Heart right ventricle (tissue), 16 donors: ENCODE data around the gene ZCCHC24. TPM values are rescaled to one million over a fixed set of nuclear protein-coding genes. Genes with fewer than 3 reads are reported as not detected.
A peak's percentile ranks its signal among the peaks of the same experiment; 100 is the strongest.

Experiments
- ATAC-seq, 8 donors: fragments of 200-7000 bp; cut with Tn5 transposase; one replicate each; pipeline ENCODE4 v1.9.1; 2020; ENCODE audit warnings: mild to moderate bottlenecking in 8 of 8, moderate library complexity in 8 of 8, moderate number of reproducible peaks in 1 of 8
- DNase-seq, 2 donors: peaks; one replicate each; pipeline ENCODE4 v3.0.0-alpha.2; 2020
- H3K27ac ChIP-seq, 10 donors: fragments of 200-600 bp; sonication (generic) in 2 of 10; one replicate each; pipeline versions ENCODE4 v1.5.0 to v1.8.0; 2020 to 2022; ENCODE audit warnings: mild to moderate bottlenecking in 3 of 10
- H3K27me3 ChIP-seq, 7 donors: fragments of 200-600 bp; one replicate each; pipeline ENCODE4 v1.8.0; 2021 to 2022; ENCODE audit warnings: mild to moderate bottlenecking in 2 of 7
- H3K36me3 ChIP-seq, 9 donors: fragments of 200-600 bp; sonication (generic) in 1 of 9; one replicate each; pipeline versions ENCODE4 v1.5.0 to v1.8.0; 2020 to 2022; ENCODE audit warnings: mild to moderate bottlenecking in 2 of 9
- H3K4me1 ChIP-seq, 9 donors: fragments of 200-600 bp; sonication (generic) in 1 of 9; one replicate each; pipeline versions ENCODE4 v1.5.0 to v1.8.0; 2020 to 2022; ENCODE audit warnings: mild to moderate bottlenecking in 4 of 9
- H3K4me3 ChIP-seq, 10 donors: fragments of 200-600 bp; sonication (generic) in 2 of 10; one replicate each; pipeline versions ENCODE4 v1.5.0 to v1.8.0; 2020 to 2022; ENCODE audit warnings: mild to moderate bottlenecking in 7 of 10, moderate library complexity in 2 of 10
- H3K9me3 ChIP-seq, 11 donors: fragments of 200-600 bp in 10 of 11; sonication (generic) in 2 of 11; one replicate each; pipeline versions ENCODE4 v1.5.0 to v1.8.0; 2013 to 2022; ENCODE audit warnings: mild to moderate bottlenecking in 2 of 11, control low read depth in 1 of 11, moderate library complexity in 1 of 11
- WGBS, 2 donors: extraction: QIAGEN DNeasy Blood & Tissue Kit; methylation state at CpG; one replicate each; pipeline ENCODE4 v1.1.7; 2013; ENCODE audit warnings: inconsistent platforms in 1 of 2; 5-methylcytosine and 5-hydroxymethylcytosine counted together
- intact Hi-C, 10 donors: fragments of 100-400 bp; cut with DNase I; formaldehyde crosslinking; loops; one replicate each; pipeline versions ENCODE4 v1.11.1 to v1.14.2; 2022
- polyA plus RNA-seq, 2 donors: library from polyadenylated mRNA; stranded (reverse); fragments of 200-250 nt; gene quantifications; one replicate each; pipeline ENCODE4 v1.2.3, GENCODE V29; 2013
- total RNA-seq, 10 donors: library from RNA; stranded (reverse); fragmentation: NEBNext Ultra II Directional in 3 of 10; extraction: Animal tissue kit (Norgen Biotek cat#: 25700) in 3 of 10; gene quantifications; one replicate each; pipeline versions ENCODE4 v1.2.1 to v1.2.4, GENCODE V29; 2021 to 2023
- TF ChIP-seq, protein P1 (sequence below), 9 donors: fragments of 200-600 bp; sonication (generic) in 2 of 9; IDR thresholded peaks; one replicate each; pipeline versions ENCODE4 v1.5.0 to v1.8.0; 2021 to 2022; ENCODE audit warnings: antibody characterized with exemption in 9 of 9, mild to moderate bottlenecking in 5 of 9, moderate library complexity in 1 of 9
- donor health status: Arrhythmogenic right ventricular cardiomyopathy.
- donor health status: ischemic (EF 13 %, LVEDD 7.1; RV severe dilation, severe dysfunction).
- donor health status: healthy with polysubstance abuse.
- donor health status: DM: no; HTN: yes; CAD: no.
- donor health status: DM: no; HTN: no; CAD: no.
- donor health status: ischemic (EF 25% LVEDD 6.9; RV normal size, moderate dysfunction).
- donor health status: ischemic (EF 25% LVEDD 5.7; RV mildly dilated, moderate dysfunction).
- donor health status: healthy.
- donor health status: DM: yes; HTN: yes; CAD: no.
- donor health status: Ischemic cardiomyopathy.
- donor health status: ischemic (EF 35%, LVEDD 5.7; RV mildly dilated, moderate dysfunction).
- donor health status: nonischemic (EF 11% LVEDD 7.7; RV severe dilation, severe dysfunction).
- donor health status: DM: yes; HTN: yes; CAD: no.
- donor health status: PGD.
- donor health status: ischemic (EF 29% LVEDD 5.4; RV normal size, mild dysfunction).
- donor health status: nonischemic (EF 23%, LVEDD 6.1; RV moderate dilation, normal function).

Gene ZCCHC24
- total and polyA plus RNA-seq, 12 donors, result 19.3 to 59.0 (median 45.9) TPM

- TF ChIP-seq, protein P1, sequence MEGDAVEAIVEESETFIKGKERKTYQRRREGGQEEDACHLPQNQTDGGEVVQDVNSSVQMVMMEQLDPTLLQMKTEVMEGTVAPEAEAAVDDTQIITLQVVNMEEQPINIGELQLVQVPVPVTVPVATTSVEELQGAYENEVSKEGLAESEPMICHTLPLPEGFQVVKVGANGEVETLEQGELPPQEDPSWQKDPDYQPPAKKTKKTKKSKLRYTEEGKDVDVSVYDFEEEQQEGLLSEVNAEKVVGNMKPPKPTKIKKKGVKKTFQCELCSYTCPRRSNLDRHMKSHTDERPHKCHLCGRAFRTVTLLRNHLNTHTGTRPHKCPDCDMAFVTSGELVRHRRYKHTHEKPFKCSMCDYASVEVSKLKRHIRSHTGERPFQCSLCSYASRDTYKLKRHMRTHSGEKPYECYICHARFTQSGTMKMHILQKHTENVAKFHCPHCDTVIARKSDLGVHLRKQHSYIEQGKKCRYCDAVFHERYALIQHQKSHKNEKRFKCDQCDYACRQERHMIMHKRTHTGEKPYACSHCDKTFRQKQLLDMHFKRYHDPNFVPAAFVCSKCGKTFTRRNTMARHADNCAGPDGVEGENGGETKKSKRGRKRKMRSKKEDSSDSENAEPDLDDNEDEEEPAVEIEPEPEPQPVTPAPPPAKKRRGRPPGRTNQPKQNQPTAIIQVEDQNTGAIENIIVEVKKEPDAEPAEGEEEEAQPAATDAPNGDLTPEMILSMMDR (IDR thresholded peaks at IDR 0.05), result no peak
- 84 to 90% methylated on average over 8 of the region's 8 CpGs for WGBS, 2 donors
- Histone ChIP-seq H3K9me3 (no peaks in the 10 kb centered on the region), H3K36me3 (peaks cover 0 to 88% (median 58%) of the 10 kb centered on the region in 9 donors), H3K27me3 (no peaks in the 10 kb centered on the region), H3K27ac (peak overlapping the region in 1 of 10 donors; percentile 34), H3K4me3 (no peak overlapping the region), H3K4me1 (peaks cover 0 to 71% (median 17%) of the 10 kb centered on the region in 9 donors)
- DNase-seq (no peak), ATAC-seq (no peak)
- intact Hi-C loops, result no loop called here
These were observed 92.4 kb downstream of the ZCCHC24 start for GRCh38 chr10:79353000-79353406.

DNA sequence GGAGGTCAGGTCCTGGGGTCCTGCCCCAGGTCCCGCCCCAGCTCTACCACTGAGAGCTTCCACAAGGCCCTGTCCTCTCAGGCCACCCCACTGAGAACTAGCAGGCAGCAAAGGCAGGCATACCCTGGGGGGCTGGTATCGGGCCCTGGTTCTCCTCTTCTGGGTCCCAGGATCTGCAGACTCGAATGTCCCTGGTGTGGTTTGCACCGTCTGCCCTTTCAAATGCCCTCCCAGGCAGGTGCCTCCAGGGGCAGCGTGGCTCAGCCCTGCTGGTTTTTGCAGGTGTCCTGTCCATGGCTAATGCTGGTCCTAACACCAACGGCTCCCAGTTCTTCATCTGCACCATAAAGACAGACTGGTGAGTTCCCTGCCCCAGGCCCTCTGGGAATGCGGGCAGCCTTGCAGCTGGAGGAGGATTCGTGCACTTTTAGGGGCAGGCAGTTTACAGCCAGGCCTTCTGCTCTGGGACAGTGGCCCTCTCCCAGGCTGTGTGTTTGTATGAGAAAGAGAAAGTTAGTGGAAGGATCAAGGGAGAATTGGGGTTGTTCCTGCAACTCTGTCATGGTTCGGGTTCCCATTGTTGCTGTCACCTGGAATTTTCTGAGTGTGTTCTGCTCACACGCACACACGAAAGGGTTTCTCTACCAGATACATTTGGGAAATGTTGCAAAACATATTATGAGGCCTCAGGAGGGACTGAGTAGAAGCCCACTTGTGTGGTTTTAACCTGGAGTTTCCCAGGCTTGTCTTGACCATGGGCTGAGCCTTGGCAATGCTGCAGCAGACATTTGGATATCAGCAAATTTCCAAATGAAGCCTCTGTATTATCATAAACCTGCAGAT is 93.2 kb downstream of the ZCCHC24 start:
- ATAC-seq (no peak), DNase-seq (no peak)
- peaks cover 0 to 73% (median 21%) of the 10 kb centered on the region in 9 donors for H3K4me1 ChIP-seq
- peak overlapping the region in 1 of 10 donors; percentile 34 for H3K27ac ChIP-seq
- H3K9me3 ChIP-seq, result no peaks in the 10 kb centered on the region
- TF ChIP-seq, protein P1 (IDR thresholded peaks at IDR 0.05), result no peak
- H3K36me3 ChIP-seq, result peaks cover 0 to 84% (median 58%) of the 10 kb centered on the region in 9 donors
- H3K4me3 ChIP-seq, result no peak overlapping the region
- no peaks in the 10 kb centered on the region for H3K27me3 ChIP-seq
- 95 to 96% methylated on average over 11 of the region's 11 CpGs for WGBS, 2 donors
- intact Hi-C loops, result no loop called here

GRCh38 chr10:79351332-79351731 is 94.1 kb downstream of the ZCCHC24 start:
- DNase-seq (no peak), ATAC-seq (no peak)
- TF ChIP-seq, protein P1 (IDR thresholded peaks at IDR 0.05), result no peak
- WGBS, 2 donors, result 91 to 93% methylated on average over 13 of the region's 13 CpGs
- Histone ChIP-seq H3K4me1 (peaks cover 3 to 81% (median 28%) of the 10 kb centered on the region in 9 donors), H3K27ac (no peak overlapping the region), H3K36me3 (peaks cover 0 to 76% (median 58%) of the 10 kb centered on the region in 9 donors), H3K9me3 (no peaks in the 10 kb centered on the region), H3K27me3 (no peaks in the 10 kb centered on the region), H3K4me3 (no peak overlapping the region)
- intact Hi-C loops, result no loop called here

- Histone ChIP-seq H3K4me3 (no peak overlapping the region), H3K36me3 (peaks cover 0 to 68% (median 58%) of the 10 kb centered on the region in 9 donors), H3K9me3 (no peaks in the 10 kb centered on the region), H3K27ac (no peak overlapping the region), H3K4me1 (peaks cover 3 to 80% (median 28%) of the 10 kb centered on the region in 9 donors), H3K27me3 (no peaks in the 10 kb centered on the region)
- TF ChIP-seq, protein P1 (IDR thresholded peaks at IDR 0.05), result no peak
- DNase-seq, result no peak
- intact Hi-C loops, result no loop called here
- ATAC-seq, result no peak
- 91% methylated on average over 21 of the region's 21 CpGs for WGBS, 2 donors
These were observed 94.8 kb downstream of the ZCCHC24 start for GRCh38 chr10:79350407-79351154.
